ENCODE results near the gene OPTN. TPM values are rescaled to one million over a fixed set of nuclear protein-coding genes. Genes with fewer than 3 reads are reported as not detected.

The OPTN gene
- total RNA-seq, 2 experiments from 2014 or later = 32.0 to 33.0 TPM

GRCh38 chr10:13173616-13174015, 73.7 kb downstream of the OPTN start:
- Mint-ChIP-seq H3K9me3 (no peaks in the 10 kb centered on the region), H3K36me3 (ENCODE audit: low read depth) (peaks cover 65% of the 10 kb centered on the region), H3K4me3 (no peak overlapping the region), H3K27ac (no peak overlapping the region), H3K4me1 (ENCODE audit: low read depth) (no peaks in the 10 kb centered on the region), H3K27me3 (no peaks in the 10 kb centered on the region)
- DNase-seq (no peak), ATAC-seq (no peak)
- no peak for TF ChIP-seq CTCF (IDR thresholded peaks at IDR 0.05)
- intact Hi-C loops (cut with micrococcal nuclease) = no loop called here
- CTCF ChIA-PET = no interaction called here
- POLR2A ChIA-PET = interaction anchor here (0.5 kb wide), 1 partner anchor 142 kb away, joined by 3 read pairs; no protein-coding TSS in a partner anchor

- H3K4me1 Mint-ChIP-seq (ENCODE audit: low read depth) = peaks cover 4% of the 10 kb centered on the region
- peaks cover 84% of the 10 kb centered on the region for H3K36me3 Mint-ChIP-seq (ENCODE audit: low read depth)
- ChIA-PET POLR2A (no interaction called here), CTCF (interaction anchor here (1.4 to 1.6 kb wide), 2 partner anchors 10 to 14 kb away, joined by 3 read pairs; no protein-coding TSS in a partner anchor)
- no peak overlapping the region for H3K27ac Mint-ChIP-seq
- H3K9me3 Mint-ChIP-seq = no peaks in the 10 kb centered on the region
- H3K27me3 Mint-ChIP-seq = no peaks in the 10 kb centered on the region
- intact Hi-C loops (cut with micrococcal nuclease) = no loop called here
- no peak overlapping the region for H3K4me3 Mint-ChIP-seq
- no peak for TF ChIP-seq CTCF (IDR thresholded peaks at IDR 0.05)
- DNase-seq (no peak), ATAC-seq (peak; percentile 55)
Measured at GRCh38 chr10:13180788-13181187, 80.8 kb downstream of the OPTN start.

GRCh38 chr10:13182424-13182823, 82.5 kb downstream of the OPTN start:
- ChIA-PET POLR2A (no interaction called here), CTCF (no interaction called here)
- Mint-ChIP-seq H3K4me1 (ENCODE audit: low read depth) (peaks cover 4% of the 10 kb centered on the region), H3K9me3 (no peaks in the 10 kb centered on the region), H3K27ac (no peak overlapping the region), H3K27me3 (no peaks in the 10 kb centered on the region), H3K36me3 (ENCODE audit: low read depth) (peaks cover 87% of the 10 kb centered on the region), H3K4me3 (no peak overlapping the region)
- no peak for TF ChIP-seq CTCF (IDR thresholded peaks at IDR 0.05)
- intact Hi-C loops (cut with micrococcal nuclease) = no loop called here
- ATAC-seq = no peak
- no peak for DNase-seq

- TF ChIP-seq CTCF (IDR thresholded peaks at IDR 0.05) = no peak
- H3K4me3 Mint-ChIP-seq = no peak overlapping the region
- H3K4me1 Mint-ChIP-seq (ENCODE audit: low read depth) = peaks cover 4% of the 10 kb centered on the region
- POLR2A ChIA-PET = interaction anchor here (0.5 to 1.4 kb wide), 2 partner anchors 15 to 21 kb away, joined by 3 to 4 read pairs; no protein-coding TSS in a partner anchor
- H3K36me3 Mint-ChIP-seq (ENCODE audit: low read depth) = peaks cover 81% of the 10 kb centered on the region
- CTCF ChIA-PET = interaction anchor here (1.4 kb wide), 1 partner anchor 23 kb away, joined by 3 read pairs; no protein-coding TSS in a partner anchor
- no peak for ATAC-seq
- no peaks in the 10 kb centered on the region for H3K9me3 Mint-ChIP-seq
- intact Hi-C loops (cut with micrococcal nuclease) = no loop called here
- no peak overlapping the region for H3K27ac Mint-ChIP-seq
- no peaks in the 10 kb centered on the region for H3K27me3 Mint-ChIP-seq
- DNase-seq = no peak
Measured at GRCh38 chr10:13183625-13184024, 83.7 kb downstream of the OPTN start.

GRCh38 chr10:13184276-13184675, 84.3 kb downstream of the OPTN start:
- TF ChIP-seq CTCF (IDR thresholded peaks at IDR 0.05) = no peak
- intact Hi-C loops (cut with micrococcal nuclease) = no loop called here
- peaks cover 80% of the 10 kb centered on the region for H3K36me3 Mint-ChIP-seq (ENCODE audit: low read depth)
- H3K9me3 Mint-ChIP-seq = no peaks in the 10 kb centered on the region
- no peaks in the 10 kb centered on the region for H3K27me3 Mint-ChIP-seq
- CTCF ChIA-PET = interaction anchor here (1.4 kb wide), 1 partner anchor 24 kb away, joined by 3 read pairs; no protein-coding TSS in a partner anchor
- peaks cover 4% of the 10 kb centered on the region for H3K4me1 Mint-ChIP-seq (ENCODE audit: low read depth)
- DNase-seq = no peak
- H3K4me3 Mint-ChIP-seq = no peak overlapping the region
- no peak overlapping the region for H3K27ac Mint-ChIP-seq
- no peak for ATAC-seq
- POLR2A ChIA-PET = interaction anchor here (1.4 kb wide), 1 partner anchor 22 kb away, joined by 4 read pairs; no protein-coding TSS in a partner anchor
